Breast epithelium (tissue), 4 donors: ENCODE data around the gene BPGM. TPM values are rescaled to one million over a fixed set of nuclear protein-coding genes. Genes with fewer than 3 reads are reported as not detected.
A peak's percentile ranks its signal among the peaks of the same experiment; 100 is the strongest.

Experiments
- DNase-seq, 2 donors: peaks; one replicate each; pipeline ENCODE4 v3.0.0-alpha.2; 2019; ENCODE audit warnings: low spot score in 2 of 2
- H3K27ac ChIP-seq, 2 donors: fragments of 200-600 bp; sonication (generic) in 1 of 2; one replicate each; pipeline ENCODE4 v1.5.1; 2016 to 2019; ENCODE audit warnings: mild to moderate bottlenecking in 1 of 2
- H3K27me3 ChIP-seq, 2 donors: fragments of 200-600 bp; sonication (generic) in 1 of 2; one replicate each; pipeline versions ENCODE4 v1.5.1 to v1.6.0; 2017 to 2019; ENCODE audit warnings: control low read depth in 1 of 2, mild to moderate bottlenecking in 1 of 2
- H3K36me3 ChIP-seq: fragments of 200-600 bp; one replicate; pipeline ENCODE4 v1.5.1; 2019
- H3K4me1 ChIP-seq, 2 donors: fragments of 200-600 bp; sonication (generic); one replicate each; pipeline ENCODE4 v1.5.1; 2016 to 2019; ENCODE audit warnings: control low read depth in 1 of 2
- H3K4me3 ChIP-seq, 3 donors: fragments of 200-600 bp; sonication (generic); 1 replicate in 2 of 3; 2 replicates in 1 of 3; pipeline ENCODE4 v1.5.1; 2016 to 2019; ENCODE audit warnings: mild to moderate bottlenecking in 3 of 3, moderate library complexity in 2 of 3
- H3K9me3 ChIP-seq, 2 donors: fragments of 200-600 bp; sonication (generic) in 1 of 2; one replicate each; pipeline ENCODE4 v1.5.1; 2016 to 2019; ENCODE audit warnings: control low read depth in 1 of 2
- POLR2A ChIP-seq: fragments of 450-650 bp; IDR thresholded peaks from one replicate; pipeline ENCODE4 v1.6.1; 2016; ENCODE audit warnings: antibody characterized with exemption, mild to moderate bottlenecking, moderate library complexity
- POLR2AphosphoS5 ChIP-seq, 3 donors: sonication (generic); formaldehyde crosslinking; IDR thresholded peaks; one replicate each; pipeline ENCODE4 v1.6.1; 2017; ENCODE audit warnings: antibody characterized with exemption in 3 of 3
- intact Hi-C: fragments of 100-400 bp; cut with DNase I; formaldehyde crosslinking; loops from one replicate; pipeline ENCODE4 v1.15.1; 2023; ENCODE audit warnings: low total_unique reads
- total RNA-seq, 3 donors: library from RNA; depleted of rRNA; stranded (reverse); fragments of >200 nt; gene quantifications; one replicate each; pipeline ENCODE4 v1.1.0, GENCODE V29; 2016
- TF ChIP-seq, protein P1 (sequence below), 3 donors: fragments of 450-650 bp; IDR thresholded peaks; one replicate each; pipeline ENCODE4 v1.5.1; 2016 to 2017; ENCODE audit warnings: antibody characterized with exemption in 3 of 3, mild to moderate bottlenecking in 3 of 3, moderate library complexity in 3 of 3

The BPGM gene
- total RNA-seq, 3 donors from 2014 or later, result 12.3 to 18.7 (median 16.4) TPM

DNA sequence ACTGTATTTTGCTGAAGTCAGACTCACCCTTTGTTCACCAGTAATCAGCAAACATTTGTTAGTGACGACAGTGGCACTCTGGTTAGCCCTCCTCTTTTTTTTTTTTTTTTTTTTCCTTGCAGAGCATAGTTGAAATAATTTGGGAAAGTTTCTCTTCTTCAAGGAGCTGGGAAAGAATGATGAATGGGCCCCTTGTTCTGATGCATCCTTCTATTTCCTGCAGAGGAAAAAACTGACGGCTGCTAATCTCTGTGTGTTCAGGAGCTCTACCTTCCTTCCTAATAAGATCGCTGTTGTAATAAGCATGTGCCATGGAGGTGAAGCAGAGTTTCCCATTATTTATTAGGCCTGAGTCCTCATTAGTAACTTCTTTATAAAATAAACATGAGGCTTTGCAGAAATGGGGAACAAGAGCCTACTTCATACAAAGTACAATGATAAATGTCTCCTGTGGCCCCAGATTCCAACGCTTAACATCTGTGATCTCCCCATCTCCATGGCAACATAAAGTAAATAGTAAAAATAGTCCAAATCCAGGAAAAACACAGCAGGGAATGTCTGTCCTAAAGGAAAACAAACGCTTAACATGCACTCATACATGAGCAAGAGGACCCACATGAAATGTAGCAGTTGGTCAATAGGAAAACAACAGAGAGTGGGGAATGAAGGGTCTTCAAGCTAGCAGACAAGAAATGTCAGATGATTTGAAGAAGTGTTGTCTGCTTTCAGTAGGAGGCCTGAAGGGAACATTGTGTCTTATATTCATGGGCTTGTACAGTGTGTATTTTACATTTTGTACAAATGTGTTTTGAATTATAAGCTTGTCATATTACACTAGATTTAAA lies 73.7 kb downstream of the BPGM start:
- no peaks in the 10 kb centered on the region for H3K4me1 ChIP-seq
- intact Hi-C loops, result no loop called here

DNA sequence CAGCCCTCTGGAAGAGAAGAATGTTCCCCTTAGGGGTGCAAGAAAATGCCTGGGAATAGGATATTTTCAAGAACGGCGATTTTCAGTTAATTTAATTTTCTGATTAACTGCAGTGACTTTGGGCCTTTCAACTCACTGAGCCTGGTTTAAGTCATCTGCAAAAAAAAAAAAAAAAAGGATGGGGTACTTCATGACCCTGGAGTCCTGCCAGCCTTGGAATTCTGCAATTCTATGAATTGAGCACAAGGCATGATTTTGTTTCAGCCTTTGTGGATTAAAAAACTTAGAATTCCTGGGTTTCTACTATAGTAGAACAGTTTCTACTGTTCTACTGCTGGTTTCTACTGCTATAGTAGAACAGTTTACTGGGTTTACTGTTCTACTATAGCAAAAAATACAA lies 74.5 kb downstream of the BPGM start:
- H3K4me3 ChIP-seq, result no peak overlapping the region
- intact Hi-C loops, result no loop called here
- H3K36me3 ChIP-seq, result no peaks in the 10 kb centered on the region
- no peak for DNase-seq
- no peaks in the 10 kb centered on the region for H3K27me3 ChIP-seq
- TF ChIP-seq, protein P1, sequence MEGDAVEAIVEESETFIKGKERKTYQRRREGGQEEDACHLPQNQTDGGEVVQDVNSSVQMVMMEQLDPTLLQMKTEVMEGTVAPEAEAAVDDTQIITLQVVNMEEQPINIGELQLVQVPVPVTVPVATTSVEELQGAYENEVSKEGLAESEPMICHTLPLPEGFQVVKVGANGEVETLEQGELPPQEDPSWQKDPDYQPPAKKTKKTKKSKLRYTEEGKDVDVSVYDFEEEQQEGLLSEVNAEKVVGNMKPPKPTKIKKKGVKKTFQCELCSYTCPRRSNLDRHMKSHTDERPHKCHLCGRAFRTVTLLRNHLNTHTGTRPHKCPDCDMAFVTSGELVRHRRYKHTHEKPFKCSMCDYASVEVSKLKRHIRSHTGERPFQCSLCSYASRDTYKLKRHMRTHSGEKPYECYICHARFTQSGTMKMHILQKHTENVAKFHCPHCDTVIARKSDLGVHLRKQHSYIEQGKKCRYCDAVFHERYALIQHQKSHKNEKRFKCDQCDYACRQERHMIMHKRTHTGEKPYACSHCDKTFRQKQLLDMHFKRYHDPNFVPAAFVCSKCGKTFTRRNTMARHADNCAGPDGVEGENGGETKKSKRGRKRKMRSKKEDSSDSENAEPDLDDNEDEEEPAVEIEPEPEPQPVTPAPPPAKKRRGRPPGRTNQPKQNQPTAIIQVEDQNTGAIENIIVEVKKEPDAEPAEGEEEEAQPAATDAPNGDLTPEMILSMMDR (IDR thresholded peaks at IDR 0.05), result no peak
- no peak for TF ChIP-seq POLR2AphosphoS5 (IDR thresholded peaks at IDR 0.05)
- no peak for TF ChIP-seq POLR2A
- no peaks in the 10 kb centered on the region for H3K4me1 ChIP-seq
- no peaks in the 10 kb centered on the region for H3K9me3 ChIP-seq
- peak overlapping the region; percentile 72 to 79 for H3K27ac ChIP-seq

More for the DNA sequence above, 73.7 kb downstream of the BPGM start:
- TF ChIP-seq, protein P1 (IDR thresholded peaks at IDR 0.05), result no peak
- TF ChIP-seq POLR2AphosphoS5 (IDR thresholded peaks at IDR 0.05) (no peak), POLR2A (no peak)
- peak overlapping the region; percentile 72 to 79 for H3K27ac ChIP-seq
- H3K36me3 ChIP-seq, result no peaks in the 10 kb centered on the region
- H3K9me3 ChIP-seq, result no peaks in the 10 kb centered on the region
- H3K4me3 ChIP-seq, result no peak overlapping the region
- no peak for DNase-seq
- H3K27me3 ChIP-seq, result no peaks in the 10 kb centered on the region

DNA sequence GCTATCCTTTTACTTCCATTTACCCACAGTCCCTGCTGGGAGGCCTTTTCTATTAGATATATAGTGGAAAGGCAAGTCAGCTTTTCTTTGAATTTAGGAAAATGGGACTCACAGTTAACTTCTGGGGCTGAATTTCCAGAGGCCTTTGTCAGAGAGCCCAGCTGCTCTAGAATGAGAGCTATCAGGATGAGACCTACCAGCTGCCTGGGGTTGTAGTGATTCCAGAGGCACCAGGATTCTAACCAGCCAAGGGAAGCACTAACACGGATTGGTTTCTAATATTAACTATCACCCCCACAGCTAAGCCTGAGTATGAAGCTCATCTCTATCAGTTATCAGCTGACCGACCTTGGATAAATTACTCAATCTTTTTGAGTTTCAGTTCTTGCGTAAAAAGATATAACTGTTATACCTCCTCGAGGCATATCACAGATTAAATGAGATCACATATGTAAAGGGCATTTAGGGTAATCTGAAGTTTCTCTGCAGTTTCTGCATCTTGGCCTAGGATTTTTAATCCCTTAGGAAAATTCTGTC lies 76.2 kb downstream of the BPGM start:
- no peak for DNase-seq
- Histone ChIP-seq H3K4me1 (no peaks in the 10 kb centered on the region), H3K27me3 (no peaks in the 10 kb centered on the region), H3K36me3 (no peaks in the 10 kb centered on the region), H3K4me3 (no peak overlapping the region), H3K9me3 (no peaks in the 10 kb centered on the region), H3K27ac (no peak overlapping the region)
- intact Hi-C loops, result no loop called here
- TF ChIP-seq POLR2AphosphoS5 (IDR thresholded peaks at IDR 0.05) (no peak), POLR2A (no peak)
- TF ChIP-seq, protein P1 (IDR thresholded peaks at IDR 0.05), result no peak

DNA sequence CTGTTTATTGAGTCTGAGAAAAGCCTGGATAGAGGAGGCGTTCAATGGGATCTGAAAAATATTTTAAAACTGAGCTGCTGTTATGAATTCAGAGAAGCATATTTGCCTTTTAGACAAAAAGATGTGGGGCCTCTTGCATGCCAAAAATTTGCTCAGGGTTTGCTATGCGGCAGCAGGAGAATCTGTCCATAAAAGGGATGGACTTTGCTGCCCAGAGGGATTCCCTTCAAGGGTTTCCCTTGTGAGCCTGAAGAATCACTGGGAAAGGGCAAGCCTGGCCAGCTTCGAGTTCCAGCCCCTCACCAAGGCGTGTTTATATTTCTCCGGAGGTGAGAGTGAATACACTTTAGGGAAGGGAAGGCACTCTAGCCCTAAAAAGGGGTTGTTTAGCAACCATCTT lies 77.2 kb downstream of the BPGM start:
- DNase-seq, result peak in 1 of 2 donors; percentile 66
- peak overlapping the region; percentile 34 to 73 for H3K27ac ChIP-seq
- intact Hi-C loops, result no loop called here
- H3K9me3 ChIP-seq, result no peaks in the 10 kb centered on the region
- no peaks in the 10 kb centered on the region for H3K27me3 ChIP-seq
- no peaks in the 10 kb centered on the region for H3K36me3 ChIP-seq
- no peaks in the 10 kb centered on the region for H3K4me1 ChIP-seq
- no peak for TF ChIP-seq POLR2A
- H3K4me3 ChIP-seq, result no peak overlapping the region

DNA sequence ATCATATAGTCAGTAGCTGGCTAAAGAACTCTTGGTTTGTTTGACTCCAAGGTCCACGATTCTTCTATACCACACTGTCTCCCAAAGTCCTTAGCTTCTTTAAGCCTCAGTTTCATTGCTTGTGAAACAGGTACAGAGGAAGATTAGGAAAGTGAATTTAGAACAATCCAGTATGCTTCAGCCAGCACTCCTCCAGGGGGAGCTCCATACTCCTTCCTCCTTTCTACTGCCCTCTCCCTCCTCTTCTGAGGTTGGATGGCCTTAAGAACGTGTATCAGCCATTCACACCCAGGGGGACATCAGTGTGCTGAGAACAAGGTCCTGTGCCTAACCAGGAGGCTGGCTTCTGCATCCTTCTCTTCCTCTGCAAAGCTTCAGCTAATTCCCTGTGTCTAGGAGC lies 78.0 kb downstream of the BPGM start:
- no peak for DNase-seq
- Histone ChIP-seq H3K36me3 (no peaks in the 10 kb centered on the region), H3K27ac (peak overlapping the region; percentile 34 to 73), H3K4me3 (no peak overlapping the region), H3K4me1 (no peaks in the 10 kb centered on the region), H3K9me3 (no peaks in the 10 kb centered on the region), H3K27me3 (no peaks in the 10 kb centered on the region)
- TF ChIP-seq POLR2A (no peak), POLR2AphosphoS5 (IDR thresholded peaks at IDR 0.05) (no peak)
- TF ChIP-seq, protein P1 (IDR thresholded peaks at IDR 0.05), result no peak
- intact Hi-C loops, result no loop called here
